AG10803 (cell line): Measurements from ENCODE around the gene E2F4.
A peak's percentile ranks its signal among the peaks of the same experiment; 100 is the strongest.

ENCODE experiments used
- DNase-seq: peaks from one replicate; pipeline ENCODE4 v3.0.0; 2010; ENCODE audit warnings: low read depth
- H3K4me3 ChIP-seq: 2 replicates; pipeline ENCODE4 v1.5.1; 2011; ENCODE audit warnings: mild to moderate bottlenecking, low read length, control low read depth
- TF ChIP-seq, protein P1 (sequence below): conservative IDR thresholded peaks from 2 replicates; pipeline ENCODE4 v1.5.1; 2011; ENCODE audit warnings: mild to moderate bottlenecking, low read length, control low read depth, inconsistent platforms

E2F4 gene

DNA sequence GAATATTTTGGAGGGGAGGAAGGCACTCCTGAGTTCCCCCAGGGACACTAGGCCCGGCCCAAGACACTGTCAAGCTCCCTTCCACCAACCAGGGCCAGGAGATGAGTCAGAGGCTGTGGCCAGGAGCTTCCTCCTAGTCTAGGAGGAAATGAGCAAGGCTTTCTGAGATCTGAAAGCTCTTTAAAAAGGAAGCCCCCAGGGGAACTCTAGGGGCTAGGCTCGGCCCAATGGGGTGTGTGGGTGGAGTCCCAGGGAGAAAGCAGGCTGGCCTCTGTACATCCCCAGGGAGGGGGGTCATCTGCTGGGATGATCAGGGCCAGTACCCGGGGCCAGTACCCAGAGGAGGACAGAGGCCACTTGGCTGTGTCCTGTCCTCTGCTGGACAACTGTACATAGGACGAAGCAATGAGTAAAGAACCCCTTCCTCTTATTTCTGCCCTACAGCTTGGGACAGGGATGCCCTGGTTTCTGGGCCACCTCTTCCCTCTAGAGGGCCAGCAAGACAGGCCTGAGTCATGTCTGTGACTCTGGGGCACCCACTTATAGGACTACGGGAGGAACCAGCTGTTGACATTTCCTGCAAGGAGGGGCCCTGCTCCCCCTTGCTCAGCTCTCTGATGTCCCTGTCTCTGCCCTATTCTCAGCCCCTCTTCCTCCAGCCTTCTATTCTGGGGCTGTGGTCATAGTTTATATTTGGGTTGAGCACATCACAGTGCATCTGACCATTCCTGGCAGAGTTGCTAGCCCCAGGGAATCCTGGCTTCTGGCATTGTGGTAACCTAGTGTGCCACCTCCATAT is 52.6 kb downstream of the E2F4 start:
- H3K4me3 ChIP-seq: peak overlapping the region; percentile 20
- DNase-seq: peak; percentile 89

DNA sequence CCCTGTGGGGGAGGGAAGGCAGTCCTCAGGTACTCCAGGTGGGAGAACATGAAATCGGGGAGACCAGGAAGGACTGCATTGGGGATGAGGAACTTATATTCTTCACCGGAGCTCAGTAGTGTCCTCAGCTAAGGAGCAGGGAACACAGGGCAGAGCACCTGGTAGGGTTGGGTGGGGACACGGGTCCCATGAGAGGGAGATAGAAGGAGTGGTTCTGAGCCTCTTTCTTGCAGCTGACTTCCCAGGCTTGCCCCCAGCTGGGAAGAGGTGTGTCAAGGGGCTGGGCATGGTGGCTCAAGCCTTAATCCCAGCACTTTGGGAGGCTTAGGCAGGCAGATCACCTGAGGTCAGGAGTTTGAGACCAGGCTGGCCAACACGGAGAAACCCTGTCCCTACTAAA is 53.2 kb downstream of the E2F4 start:
- TF ChIP-seq, protein P1, sequence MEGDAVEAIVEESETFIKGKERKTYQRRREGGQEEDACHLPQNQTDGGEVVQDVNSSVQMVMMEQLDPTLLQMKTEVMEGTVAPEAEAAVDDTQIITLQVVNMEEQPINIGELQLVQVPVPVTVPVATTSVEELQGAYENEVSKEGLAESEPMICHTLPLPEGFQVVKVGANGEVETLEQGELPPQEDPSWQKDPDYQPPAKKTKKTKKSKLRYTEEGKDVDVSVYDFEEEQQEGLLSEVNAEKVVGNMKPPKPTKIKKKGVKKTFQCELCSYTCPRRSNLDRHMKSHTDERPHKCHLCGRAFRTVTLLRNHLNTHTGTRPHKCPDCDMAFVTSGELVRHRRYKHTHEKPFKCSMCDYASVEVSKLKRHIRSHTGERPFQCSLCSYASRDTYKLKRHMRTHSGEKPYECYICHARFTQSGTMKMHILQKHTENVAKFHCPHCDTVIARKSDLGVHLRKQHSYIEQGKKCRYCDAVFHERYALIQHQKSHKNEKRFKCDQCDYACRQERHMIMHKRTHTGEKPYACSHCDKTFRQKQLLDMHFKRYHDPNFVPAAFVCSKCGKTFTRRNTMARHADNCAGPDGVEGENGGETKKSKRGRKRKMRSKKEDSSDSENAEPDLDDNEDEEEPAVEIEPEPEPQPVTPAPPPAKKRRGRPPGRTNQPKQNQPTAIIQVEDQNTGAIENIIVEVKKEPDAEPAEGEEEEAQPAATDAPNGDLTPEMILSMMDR: no peak
- H3K4me3 ChIP-seq: peak overlapping the region; percentile 20
- DNase-seq: no peak

More for the DNA sequence above, 52.6 kb downstream of the E2F4 start:
- TF ChIP-seq, protein P1: 0 out of 2 replicates have a peak, but pooled peaks have one; percentile 7

DNA sequence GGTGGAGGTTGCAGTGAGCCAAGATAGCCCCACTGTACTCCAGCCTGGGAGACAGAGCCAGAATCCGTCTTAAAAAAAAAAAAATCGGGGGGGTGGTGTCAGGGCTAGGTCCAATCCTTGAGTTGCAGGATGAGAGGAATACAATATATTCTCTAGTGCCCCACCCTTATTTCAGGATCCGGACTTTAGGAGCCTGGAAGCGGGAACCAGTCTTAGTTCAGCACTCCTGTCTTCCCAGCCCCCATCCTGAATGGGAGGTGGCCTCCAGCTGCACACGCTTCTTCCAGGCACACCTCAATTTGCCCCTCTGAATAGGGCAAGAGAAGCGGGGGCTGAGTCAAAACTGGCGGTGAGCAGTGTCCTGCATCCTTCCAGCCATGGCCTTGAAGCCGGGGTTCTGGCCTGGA is 53.7 kb downstream of the E2F4 start:
- H3K4me3 ChIP-seq: peak overlapping the region; percentile 80
- TF ChIP-seq, protein P1: no peak
- DNase-seq: no peak

DNA sequence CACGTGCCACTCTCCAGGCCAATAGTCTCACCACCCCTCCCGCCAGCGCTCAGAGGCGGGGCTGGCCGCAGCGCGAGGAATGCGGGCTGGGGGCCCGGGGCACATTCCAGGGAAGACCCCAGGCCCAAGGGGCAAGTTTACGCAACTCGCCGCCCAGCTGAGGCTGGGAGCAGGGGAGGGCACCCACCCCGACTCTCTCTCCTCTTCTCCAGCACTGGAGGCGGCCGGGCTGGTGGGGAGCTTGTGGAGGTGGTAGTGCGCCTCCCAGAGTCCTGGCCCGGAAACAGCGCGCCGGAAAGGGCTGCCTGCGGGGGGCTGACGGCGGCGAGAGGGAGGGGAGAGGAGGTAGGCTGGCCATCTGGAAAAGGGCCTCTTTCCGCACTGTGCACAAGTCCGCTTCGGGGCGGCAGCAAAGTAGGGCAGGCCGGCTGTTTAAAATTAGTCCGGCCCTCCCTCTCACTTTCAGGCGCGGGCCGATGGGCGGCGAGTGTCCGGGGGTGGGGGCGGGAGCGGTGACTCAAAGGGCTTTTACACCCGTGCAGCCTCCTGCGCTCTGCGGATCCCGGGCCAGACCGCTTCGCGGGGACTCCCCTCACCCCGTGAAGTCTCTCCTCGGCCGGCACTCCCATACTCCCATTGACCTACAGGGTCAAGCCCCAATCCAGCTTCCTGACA is 54.3 kb downstream of the E2F4 start:
- peak overlapping the region; percentile 80 for H3K4me3 ChIP-seq
- TF ChIP-seq, protein P1: peak; percentile 44
- DNase-seq: peak; percentile 84

DNA sequence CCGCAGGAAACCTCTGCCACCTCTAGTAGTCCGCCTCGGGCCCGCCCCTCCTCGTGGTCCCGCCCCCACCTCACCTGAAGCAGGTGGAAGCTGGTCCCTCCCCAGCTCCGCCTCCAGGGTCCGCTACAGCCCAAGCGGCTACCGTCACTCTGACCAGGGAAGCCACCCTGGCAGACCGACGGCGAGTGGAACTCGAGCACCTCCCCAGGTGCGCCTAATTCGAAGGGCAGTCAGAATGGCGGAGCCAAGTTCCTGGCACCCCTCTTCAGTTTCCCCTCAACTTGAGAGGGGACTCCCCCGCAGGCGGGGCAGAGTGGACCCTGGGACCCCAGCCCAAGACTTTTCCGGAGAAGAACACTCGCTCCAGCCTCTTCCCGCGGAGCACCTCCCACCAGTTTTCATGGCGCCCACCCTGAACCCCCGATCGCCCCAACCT is 54.8 kb downstream of the E2F4 start:
- no peak for DNase-seq
- TF ChIP-seq, protein P1: no peak
- peak overlapping the region; percentile 80 for H3K4me3 ChIP-seq

DNA sequence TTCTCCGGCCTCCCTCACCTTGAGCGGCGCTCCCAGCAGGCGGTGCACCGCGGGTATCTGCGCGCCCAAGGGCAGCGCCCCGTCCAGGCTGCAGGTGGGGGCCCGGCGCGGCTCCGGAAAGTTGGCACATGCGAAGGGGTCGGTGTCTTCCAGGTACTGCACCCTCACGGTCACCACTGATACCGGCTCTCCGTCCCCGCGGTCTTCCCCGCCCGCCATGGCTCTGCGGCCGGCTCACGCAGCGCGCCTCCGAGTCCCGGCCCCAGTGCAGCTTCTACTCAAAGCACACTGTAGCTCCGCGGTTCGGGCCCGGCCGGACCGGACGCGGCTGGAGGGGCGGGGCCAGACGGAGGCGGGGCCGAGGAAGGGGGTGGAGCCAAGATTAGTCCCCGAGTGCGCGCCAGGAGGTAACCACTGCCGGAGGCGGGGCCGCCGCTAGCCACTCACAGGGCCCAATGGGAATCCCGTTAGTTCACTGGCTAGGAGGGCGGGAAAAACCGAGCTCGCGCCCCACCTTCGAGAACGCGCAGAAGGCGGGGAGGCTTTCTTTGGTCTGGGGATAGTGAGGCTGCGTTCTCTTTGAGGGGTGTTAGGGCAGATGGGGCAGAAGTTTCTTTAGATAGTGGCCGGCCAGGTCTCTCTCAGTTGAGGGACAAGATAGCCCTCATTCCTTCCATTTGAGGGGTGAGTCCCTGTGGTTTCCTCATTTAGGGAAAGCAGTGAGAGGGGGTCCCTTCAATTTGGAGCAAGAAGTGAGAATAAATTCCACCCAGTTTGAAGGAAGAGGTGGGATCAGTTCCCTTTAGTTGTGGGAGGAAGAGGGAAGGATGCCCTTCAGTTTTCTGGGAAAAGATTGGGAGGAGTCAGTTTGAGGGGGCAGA is 55.5 kb downstream of the E2F4 start, which contains the start of gene FHOD1:
Gene FHOD1 (minus strand): TSS at position 290 of the 881 bp plus-strand sequence. CDS start 71 bp downstream, at position 219.
- TF ChIP-seq, protein P1: no peak
- DNase-seq: peak; percentile 92
- H3K4me3 ChIP-seq: peak within 1 kb of the TSS; percentile 80
